ENCODE data around the gene MS4A3. TPM values are rescaled to one million over a fixed set of nuclear protein-coding genes. Genes with fewer than 3 reads are reported as not detected.

MS4A3 gene
- total and polyA plus RNA-seq, 10 of the 15 experiments (the other 5 are each of a cell fraction or from before 2014, with no cell fraction given), result 0.13 TPM; not detected in 9

GRCh38 chr11:60078745-60079144 lies 22.3 kb downstream of the MS4A3 start:
- H3K27me3 ChIP-seq (replicated peaks in 1 of 2; ENCODE audit: control insufficient read depth in 2 of 2, insufficient read depth in 2 of 2, low read length in 1 of 2), result no peaks in the 10 kb centered on the region; a peak in 1 of 4 replicates
- H3K79me2 ChIP-seq (ENCODE audit: control insufficient read depth, insufficient read depth, low read length), result no peaks in the 10 kb centered on the region
- no TSS peak for BruUV-seq (replicated peaks)
- ChIA-PET CTCF (no interaction called here), RAD21 (ENCODE audit: unreplicated experiment) (no interaction called here), POLR2A (no interaction called here), SMC1A (ENCODE audit: uncharacterized antibody, unreplicated experiment) (no interaction called here)
- no peak overlapping the region for H3K27ac ChIP-seq (ENCODE audit: control insufficient read depth, insufficient read depth)
- no peaks in the 10 kb centered on the region for H4K20me1 ChIP-seq (ENCODE audit: control insufficient read depth, insufficient read depth)
- intact Hi-C loops (cut with micrococcal nuclease; ENCODE audit: unreplicated experiment), result loop anchor here (10.0 kb wide), 1 partner anchor 176 kb away; no protein-coding TSS in a partner anchor
- no peak overlapping the region for H2AFZ ChIP-seq (ENCODE audit: control insufficient read depth, low read depth, low read length)
- 23% methylated on average over 4 of the region's 4 CpGs for WGBS (ENCODE audit: insufficient coverage, insufficient replicate concordance, low lambda C conversion rate, missing lambda C conversion rate)
- ATAC-seq (no peak), DNase-seq (ENCODE audit: low read depth, low spot score) (no peak), FAIRE-seq (no peak)
- H3K4me3 ChIP-seq, result no peak overlapping the region
- no peaks in the 10 kb centered on the region for H3K4me1 ChIP-seq (ENCODE audit: control insufficient read depth, insufficient read depth, low read length)
- no peak overlapping the region for H3K4me2 ChIP-seq (ENCODE audit: control insufficient read depth, insufficient read depth)
- H3K36me3 ChIP-seq (ENCODE audit: control insufficient read depth in 2 of 2, insufficient read depth in 2 of 2, low read length in 1 of 2), result no peaks in the 10 kb centered on the region
- in situ Hi-C loops (cut with MboI), result no loop called here
- H3K9me3 ChIP-seq (replicated peaks; ENCODE audit: control insufficient read depth, insufficient read depth, low read length), result no peaks in the 10 kb centered on the region
- H3K9ac ChIP-seq (ENCODE audit: control insufficient read depth, insufficient read depth, low read length), result no peak overlapping the region
- no peak for TF ChIP-seq EED (IDR thresholded peaks at IDR 0.05; ENCODE audit: low read depth)

- H3K4me2 ChIP-seq (ENCODE audit: control insufficient read depth, insufficient read depth), result no peak overlapping the region
- no peak for FAIRE-seq
- RAD21 ChIA-PET (ENCODE audit: unreplicated experiment), result no interaction called here
- no peaks in the 10 kb centered on the region; a peak in 1 of 4 replicates for H3K27me3 ChIP-seq (replicated peaks in 1 of 2; ENCODE audit: control insufficient read depth in 2 of 2, insufficient read depth in 2 of 2, low read length in 1 of 2)
- SMC1A ChIA-PET (ENCODE audit: uncharacterized antibody, unreplicated experiment), result interaction anchor here (1.3 kb wide), 1 partner anchor 171 kb away, joined by 3 read pairs; no protein-coding TSS in a partner anchor
- in situ Hi-C loops (cut with MboI) (no loop called here), intact Hi-C loops (cut with micrococcal nuclease; ENCODE audit: unreplicated experiment) (no loop called here)
- H3K9me3 ChIP-seq (replicated peaks; ENCODE audit: control insufficient read depth, insufficient read depth, low read length), result no peaks in the 10 kb centered on the region
- POLR2A ChIA-PET, result no interaction called here
- CTCF ChIA-PET, result no interaction called here
- no peaks in the 10 kb centered on the region for H4K20me1 ChIP-seq (ENCODE audit: control insufficient read depth, insufficient read depth)
- no peaks in the 10 kb centered on the region for H3K36me3 ChIP-seq (ENCODE audit: control insufficient read depth in 2 of 2, insufficient read depth in 2 of 2, low read length in 1 of 2)
- H3K79me2 ChIP-seq (ENCODE audit: control insufficient read depth, insufficient read depth, low read length), result no peaks in the 10 kb centered on the region
- no peak overlapping the region for H3K4me3 ChIP-seq
- ATAC-seq, result no peak
- no peak overlapping the region for H2AFZ ChIP-seq (ENCODE audit: control insufficient read depth, low read depth, low read length)
- DNase-seq (ENCODE audit: low read depth, low spot score), result no peak
- no peak overlapping the region for H3K9ac ChIP-seq (ENCODE audit: control insufficient read depth, insufficient read depth, low read length)
- H3K27ac ChIP-seq (ENCODE audit: control insufficient read depth, insufficient read depth), result no peak overlapping the region
- TF ChIP-seq NFYA (IDR thresholded peaks at IDR 0.05; ENCODE audit: borderline replicate concordance, low read depth, low read length) (no peak), RBBP5 (conservative IDR thresholded peaks at IDR 0.05) (no peak), POU2F2 (IDR thresholded peaks at IDR 0.05; ENCODE audit: borderline replicate concordance, low read depth, low read length) (no peak), JUNB (IDR thresholded peaks at IDR 0.05) (no peak)
- 0% methylated on average over 3 of the region's 3 CpGs for WGBS (ENCODE audit: insufficient coverage, insufficient replicate concordance, low lambda C conversion rate, missing lambda C conversion rate)
- H3K4me1 ChIP-seq (ENCODE audit: control insufficient read depth, insufficient read depth, low read length), result no peaks in the 10 kb centered on the region
- BruUV-seq (replicated peaks), result no TSS peak
These were observed 24.1 kb downstream of the MS4A3 start for GRCh38 chr11:60080535-60080934.

All from GM12878 (cell line).